H9 (cell line): Measurements from ENCODE around the gene RNF220. TPM values are rescaled to one million over a fixed set of nuclear protein-coding genes. Genes with fewer than 3 reads are reported as not detected.

Experiments used
- DNase-seq: peaks from one replicate; pipeline ENCODE4 v3.0.0-alpha.2; 2017
- H2AFZ ChIP-seq: one replicate; pipeline ENCODE4 v1.6.1; 2013; ENCODE audit warnings: mild to moderate bottlenecking, low read length, control low read depth, moderate library complexity
- H2AK5ac ChIP-seq: 2 replicates; pipeline ENCODE4 v1.6.1; 2013; ENCODE audit warnings: low read length, control low read depth, mixed read lengths; ENCODE audit not compliant: insufficient read length
- H2BK120ac ChIP-seq: one replicate; pipeline ENCODE4 v1.6.1; 2013; ENCODE audit warnings: low read depth, mild to moderate bottlenecking, low read length, control low read depth, inconsistent platforms; ENCODE audit not compliant: poor library complexity, severe bottlenecking
- H2BK12ac ChIP-seq: 2 replicates; pipeline ENCODE4 v1.6.1; 2013; ENCODE audit warnings: low read length, control low read depth, mixed read lengths, low read depth; ENCODE audit not compliant: insufficient read length
- H2BK15ac ChIP-seq: 2 replicates; pipeline ENCODE4 v1.6.1; 2013; ENCODE audit warnings: low read depth, low read length, control low read depth
- H2BK20ac ChIP-seq: one replicate; pipeline ENCODE4 v1.6.1; 2013; ENCODE audit warnings: low read depth, mild to moderate bottlenecking, low read length, control low read depth, inconsistent platforms; ENCODE audit not compliant: poor library complexity, severe bottlenecking
- H2BK5ac ChIP-seq: 2 replicates; pipeline ENCODE4 v1.6.1; 2013; ENCODE audit warnings: low read length, control low read depth, mixed read lengths; ENCODE audit not compliant: insufficient read length
- H3K14ac ChIP-seq: 2 replicates; pipeline ENCODE4 v1.6.1; 2013; ENCODE audit warnings: low read length, control low read depth; ENCODE audit not compliant: insufficient read depth
- H3K18ac ChIP-seq: 2 replicates; pipeline ENCODE4 v1.6.1; 2013; ENCODE audit warnings: low read depth, mild to moderate bottlenecking, mixed read lengths, low read length, control low read depth; ENCODE audit not compliant: insufficient read length
- H3K23ac ChIP-seq: 2 replicates; pipeline ENCODE4 v1.6.1; 2013; ENCODE audit warnings: low read length, control low read depth, mixed read lengths, low read depth; ENCODE audit not compliant: insufficient read length
- H3K23me2 ChIP-seq: 2 replicates; pipeline ENCODE4 v1.6.1; 2013; ENCODE audit warnings: low read depth, mild to moderate bottlenecking, mixed read lengths, low read length, control low read depth; ENCODE audit not compliant: insufficient read length, poor library complexity, severe bottlenecking
- H3K27ac ChIP-seq: 2 replicates; pipeline ENCODE4 v1.5.1; 2013; ENCODE audit warnings: low read length, control low read depth, mixed read lengths, low read depth; ENCODE audit not compliant: insufficient read length
- H3K27me3 ChIP-seq: 2 replicates; pipeline ENCODE4 v1.6.1; 2013; ENCODE audit warnings: low read length, control low read depth, inconsistent platforms; ENCODE audit not compliant: insufficient read depth
- H3K4ac ChIP-seq: 2 replicates; pipeline ENCODE4 v1.6.1; 2013; ENCODE audit warnings: low read depth, mild to moderate bottlenecking, control low read depth, inconsistent platforms, low read length, moderate library complexity
- H3K4me1 ChIP-seq: 2 replicates; pipeline ENCODE4 v1.6.1; 2013; ENCODE audit warnings: low read length, control low read depth, inconsistent platforms; ENCODE audit not compliant: insufficient read depth
- H3K4me2 ChIP-seq: 2 replicates; pipeline ENCODE4 v1.6.1; 2013; ENCODE audit warnings: low read length, control low read depth, mixed read lengths; ENCODE audit not compliant: insufficient read length, insufficient read depth
- H3K56ac ChIP-seq: 2 replicates; pipeline ENCODE4 v1.6.1; 2013; ENCODE audit warnings: low read depth, mild to moderate bottlenecking, mixed read lengths, low read length, control low read depth; ENCODE audit not compliant: insufficient read length
- H3K79me1 ChIP-seq: 2 replicates; pipeline ENCODE4 v1.6.1; 2013; ENCODE audit warnings: low read depth, mild to moderate bottlenecking, moderate library complexity, low read length, control low read depth, inconsistent platforms; ENCODE audit not compliant: insufficient read depth, poor library complexity, severe bottlenecking
- H3K79me2 ChIP-seq: 2 replicates; pipeline ENCODE4 v1.6.1; 2013; ENCODE audit warnings: low read length, control low read depth, inconsistent platforms; ENCODE audit not compliant: insufficient read depth
- H3K9ac ChIP-seq: 2 replicates; pipeline ENCODE4 v1.6.1; 2013; ENCODE audit warnings: low read length, control low read depth, mixed read lengths; ENCODE audit not compliant: insufficient read length; ENCODE audit errors: extremely low read depth
- H3K9me3 ChIP-seq: one replicate; pipeline ENCODE4 v1.6.1; 2013; ENCODE audit warnings: low read depth, low read length, inconsistent platforms; ENCODE audit not compliant: control insufficient read depth
- H3T11ph ChIP-seq: one replicate; pipeline ENCODE4 v1.6.1; 2013; ENCODE audit warnings: mild to moderate bottlenecking, low read length, control low read depth, inconsistent platforms
- H4K20me1 ChIP-seq: one replicate; pipeline ENCODE4 v1.6.1; 2013; ENCODE audit not compliant: control insufficient read depth, insufficient read length, insufficient read depth
- H4K5ac ChIP-seq: 2 replicates; pipeline ENCODE4 v1.6.1; 2013; ENCODE audit warnings: low read depth, mild to moderate bottlenecking, mixed read lengths, low read length, control low read depth; ENCODE audit not compliant: insufficient read length
- H4K8ac ChIP-seq: replicated peaks from 2 replicates; pipeline ENCODE4 v1.6.1; 2013; ENCODE audit warnings: low read length, control low read depth, mixed read lengths, low read depth; ENCODE audit not compliant: insufficient read length
- H4K91ac ChIP-seq: 2 replicates; pipeline ENCODE4 v1.6.1; 2013; ENCODE audit warnings: low read depth, mild to moderate bottlenecking, moderate library complexity, mixed read lengths, low read length, control low read depth; ENCODE audit not compliant: insufficient read length
- H3K27ac Mint-ChIP-seq, 3 experiments: 2 replicates in 2 of 3; 3 replicates in 1 of 3; pipeline ENCODE4 v1.8.0; 2020 to 2021; ENCODE audit warnings: mixed read lengths in 3 of 3, mild to moderate bottlenecking in 1 of 3, moderate library complexity in 1 of 3
- H3K27me3 Mint-ChIP-seq: 2 replicates; pipeline ENCODE4 v1.8.0; 2021; ENCODE audit warnings: low read depth, mild to moderate bottlenecking, moderate library complexity, mixed read lengths
- H3K36me3 Mint-ChIP-seq, 3 experiments: 2 replicates in 2 of 3; 3 replicates in 1 of 3; pipeline ENCODE4 v1.8.0; 2020 to 2021; ENCODE audit warnings: low read depth in 3 of 3, mixed read lengths in 3 of 3; ENCODE audit not compliant: insufficient read depth in 1 of 3
- H3K4me1 Mint-ChIP-seq, 2 experiments: 2 replicates each; pipeline ENCODE4 v1.8.0; 2020; ENCODE audit warnings: mixed read lengths in 2 of 2
- H3K4me3 Mint-ChIP-seq, 2 experiments: 2 replicates in 1 of 2; 3 replicates in 1 of 2; pipeline ENCODE4 v1.8.0; 2020 to 2021; ENCODE audit warnings: mild to moderate bottlenecking in 2 of 2, mixed read lengths in 2 of 2, moderate library complexity in 1 of 2
- H3K9me3 Mint-ChIP-seq, 2 experiments: 2 replicates in 1 of 2; 3 replicates in 1 of 2; pipeline ENCODE4 v1.8.0; 2020; ENCODE audit warnings: mild to moderate bottlenecking in 2 of 2, mixed read lengths in 2 of 2, moderate library complexity in 1 of 2
- CTCF ChIP-seq: fragments of 200-600 bp; sonication (generic); conservative IDR thresholded peaks from 3 replicates; pipeline ENCODE4 v1.8.0; 2021; ENCODE audit warnings: antibody characterized with exemption, mild to moderate bottlenecking
- WGBS: extraction: QIAGEN DNeasy Blood & Tissue Kit; methylation state at CpG from one replicate; pipeline ENCODE4 v1.1.7; 2013; ENCODE audit warnings: missing lambda C conversion rate, low lambda C conversion rate, mixed read lengths; ENCODE audit not compliant: insufficient read length; ENCODE audit errors: extremely low coverage; 5-methylcytosine and 5-hydroxymethylcytosine counted together
- total RNA-seq: library from RNA; stranded (reverse); gene quantifications from 2 replicates; pipeline ENCODE4 v1.2.1, GENCODE V29; 2021

RNF220 gene
- total RNA-seq, 1 experiment from 2014 or later, result 109 TPM

GRCh38 chr1:44653107-44653964, 248.3 kb downstream of the RNF220 start:
- Histone ChIP-seq H3K4me2 (no peak overlapping the region), H3K56ac (no peak overlapping the region), H3K18ac (no peak overlapping the region), H3K4ac (no peak overlapping the region), H3K79me2 (no peaks in the 10 kb centered on the region), H3K14ac (no peak overlapping the region), H3K9me3 (no peaks in the 10 kb centered on the region), H2BK120ac (no peak overlapping the region), H2BK12ac (no peak overlapping the region), H4K20me1 (no peaks in the 10 kb centered on the region), H4K8ac (no peak overlapping the region), H2AK5ac (no peak overlapping the region), H3K9ac (no peak overlapping the region), H3T11ph (no peak overlapping the region), H2BK5ac (no peak overlapping the region), H4K5ac (no peak overlapping the region), H3K4me1 (no peaks in the 10 kb centered on the region), H2AFZ (no peak overlapping the region), H3K23ac (no peak overlapping the region), H2BK20ac (no peak overlapping the region), H3K27ac (no peak overlapping the region), H3K79me1 (no peaks in the 10 kb centered on the region), H4K91ac (no peak overlapping the region), H2BK15ac (no peak overlapping the region), H3K23me2 (no peaks in the 10 kb centered on the region), H3K27me3 (no peaks in the 10 kb centered on the region)
- peaks cover 22 to 46% of the 10 kb centered on the region in 2 experiments for H3K4me1 Mint-ChIP-seq
- TF ChIP-seq CTCF, result peak; percentile 14; the same call in 2 of the 3 replicates
- peak overlapping the region in 1 of 2 experiments; percentile 38; a peak in 1 of 5 replicates for H3K4me3 Mint-ChIP-seq
- no peak overlapping the region for H3K27ac Mint-ChIP-seq
- H3K27me3 Mint-ChIP-seq, result no peaks in the 10 kb centered on the region
- peaks cover 13 to 38% (median 32%) of the 10 kb centered on the region in 3 experiments; a peak in 6 of 7 replicates for H3K36me3 Mint-ChIP-seq
- no CpG with 5 or more reads among the region's 11 CpGs for WGBS
- H3K9me3 Mint-ChIP-seq, result no peaks in the 10 kb centered on the region
- no peak for DNase-seq
